Bronchial epithelial cell (primary cell): ENCODE measurements around the gene CDHR4. TPM values are rescaled to one million over a fixed set of nuclear protein-coding genes. Genes with fewer than 3 reads are reported as not detected.

Experiments
- DNase-seq: peaks from one replicate; pipeline ENCODE4 v3.0.0-alpha.2; 2010; ENCODE audit warnings: low read depth
- FAIRE-seq: peaks from 2 replicates; lab custom pipeline; 2011; peaks lifted over from hg19 to GRCh38; lab: Jason Lieb, UNC
- H3K27me3 ChIP-seq: 2 replicates; pipeline ENCODE4 v1.5.1; 2011; ENCODE audit warnings: low read length; ENCODE audit not compliant: control insufficient read depth, insufficient read depth
- H3K36me3 ChIP-seq: 2 replicates; pipeline ENCODE4 v1.5.1; 2011; ENCODE audit warnings: low read length; ENCODE audit not compliant: control insufficient read depth, insufficient read depth
- H3K4me3 ChIP-seq: 2 replicates; pipeline ENCODE4 v1.5.1; 2011; ENCODE audit warnings: mild to moderate bottlenecking, low read depth, low read length, control low read depth
- total RNA-seq: library from RNA; depleted of rRNA; stranded (reverse); fragments of >200 nt; gene quantifications from 2 replicates; pipeline ENCODE4 v1.2.1, GENCODE V29; 2014
- TF ChIP-seq, protein P1 (sequence below): IDR thresholded peaks from 2 replicates; pipeline ENCODE4 v1.5.1; 2011; ENCODE audit warnings: mild to moderate bottlenecking, moderate library complexity, low read length, control low read depth, inconsistent platforms; ENCODE audit not compliant: insufficient read depth, severe bottlenecking

Gene CDHR4
- total RNA-seq, 1 donor from 2014 or later = not detected

GRCh38 chr3:49813497-49814174 is 14.0 kb upstream of the CDHR4 start, which contains the start of gene UBA7:
UBA7 (minus strand) TSS chr3:49813953; CDS start chr3:49813787, 166 bp downstream.
- peak within 1 kb of the TSS; percentile 27 for H3K4me3 ChIP-seq
- no peaks in the 10 kb centered on the region for H3K36me3 ChIP-seq
- peak; percentile 39 for DNase-seq
- no peaks in the 10 kb centered on the region for H3K27me3 ChIP-seq
- no peak for FAIRE-seq
- TF ChIP-seq, protein P1, sequence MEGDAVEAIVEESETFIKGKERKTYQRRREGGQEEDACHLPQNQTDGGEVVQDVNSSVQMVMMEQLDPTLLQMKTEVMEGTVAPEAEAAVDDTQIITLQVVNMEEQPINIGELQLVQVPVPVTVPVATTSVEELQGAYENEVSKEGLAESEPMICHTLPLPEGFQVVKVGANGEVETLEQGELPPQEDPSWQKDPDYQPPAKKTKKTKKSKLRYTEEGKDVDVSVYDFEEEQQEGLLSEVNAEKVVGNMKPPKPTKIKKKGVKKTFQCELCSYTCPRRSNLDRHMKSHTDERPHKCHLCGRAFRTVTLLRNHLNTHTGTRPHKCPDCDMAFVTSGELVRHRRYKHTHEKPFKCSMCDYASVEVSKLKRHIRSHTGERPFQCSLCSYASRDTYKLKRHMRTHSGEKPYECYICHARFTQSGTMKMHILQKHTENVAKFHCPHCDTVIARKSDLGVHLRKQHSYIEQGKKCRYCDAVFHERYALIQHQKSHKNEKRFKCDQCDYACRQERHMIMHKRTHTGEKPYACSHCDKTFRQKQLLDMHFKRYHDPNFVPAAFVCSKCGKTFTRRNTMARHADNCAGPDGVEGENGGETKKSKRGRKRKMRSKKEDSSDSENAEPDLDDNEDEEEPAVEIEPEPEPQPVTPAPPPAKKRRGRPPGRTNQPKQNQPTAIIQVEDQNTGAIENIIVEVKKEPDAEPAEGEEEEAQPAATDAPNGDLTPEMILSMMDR = no peak

DNA sequence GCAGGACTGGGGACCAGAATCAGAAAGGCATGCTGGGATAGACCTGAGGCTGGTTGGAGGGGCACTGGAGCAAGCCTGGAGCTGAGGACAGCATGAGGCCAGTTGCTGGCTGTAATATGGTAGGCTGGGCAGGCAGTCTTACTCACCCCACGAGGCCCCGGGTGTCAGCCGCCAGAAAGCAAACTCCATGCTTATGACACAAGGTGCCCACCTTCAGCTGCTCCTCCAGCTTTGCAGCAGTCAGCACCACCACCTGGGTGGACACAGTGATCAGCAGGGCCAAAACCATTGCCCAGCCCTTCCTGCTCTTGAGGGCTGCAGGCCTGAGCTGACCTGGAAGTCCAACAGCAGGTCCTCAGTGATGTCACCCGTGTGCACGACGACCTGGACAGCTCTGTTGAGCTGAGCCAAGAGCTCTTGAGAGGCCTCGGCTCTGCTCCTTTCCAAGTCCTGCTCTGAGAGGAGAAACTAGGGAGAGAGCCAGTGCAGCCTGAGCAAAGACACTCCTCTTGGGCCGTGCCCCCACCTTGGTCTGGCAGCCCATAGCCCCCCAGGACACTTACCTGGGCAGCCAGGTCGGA is 13.3 kb upstream of the CDHR4 start:
- TF ChIP-seq, protein P1 = no peak
- peak overlapping the region; percentile 27 for H3K4me3 ChIP-seq
- no peak for DNase-seq

GRCh38 chr3:49807431-49808114 is 7.9 kb upstream of the CDHR4 start:
- no peak for FAIRE-seq

More for the DNA sequence above, 13.3 kb upstream of the CDHR4 start:
- no peak for FAIRE-seq
- no peaks in the 10 kb centered on the region for H3K36me3 ChIP-seq
- H3K27me3 ChIP-seq = no peaks in the 10 kb centered on the region

DNA sequence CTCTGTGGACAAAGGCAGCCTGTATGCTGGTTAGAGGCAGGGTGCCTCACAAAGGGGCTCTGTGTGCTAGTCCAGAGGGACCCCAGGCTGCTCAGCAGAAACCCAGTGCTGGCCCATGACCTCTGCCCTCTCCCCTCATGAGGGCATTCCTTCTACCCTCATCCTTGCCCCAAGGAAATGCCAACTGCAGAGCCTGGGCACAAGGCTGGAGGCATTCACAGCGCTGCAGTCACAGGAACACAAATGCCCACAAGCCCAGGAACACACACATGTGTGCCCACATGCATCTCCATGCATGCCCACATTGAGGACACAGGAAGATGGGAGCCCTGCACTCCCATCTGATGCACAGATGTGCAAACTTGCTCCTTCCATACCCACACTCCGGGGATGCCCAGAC is 7.2 kb upstream of the CDHR4 start:
- FAIRE-seq = no peak
- TF ChIP-seq, protein P1 = no peak
- H3K36me3 ChIP-seq = peaks cover 5% of the 10 kb centered on the region
- no peaks in the 10 kb centered on the region for H3K27me3 ChIP-seq
- no peak for DNase-seq
- H3K4me3 ChIP-seq = no peak overlapping the region

More at GRCh38 chr3:49807431-49808114, 7.9 kb upstream of the CDHR4 start:
- Histone ChIP-seq H3K4me3 (no peak overlapping the region), H3K27me3 (no peaks in the 10 kb centered on the region), H3K36me3 (peaks cover 5% of the 10 kb centered on the region)
- peak; percentile 77 for DNase-seq
- TF ChIP-seq, protein P1 = no peak

DNA sequence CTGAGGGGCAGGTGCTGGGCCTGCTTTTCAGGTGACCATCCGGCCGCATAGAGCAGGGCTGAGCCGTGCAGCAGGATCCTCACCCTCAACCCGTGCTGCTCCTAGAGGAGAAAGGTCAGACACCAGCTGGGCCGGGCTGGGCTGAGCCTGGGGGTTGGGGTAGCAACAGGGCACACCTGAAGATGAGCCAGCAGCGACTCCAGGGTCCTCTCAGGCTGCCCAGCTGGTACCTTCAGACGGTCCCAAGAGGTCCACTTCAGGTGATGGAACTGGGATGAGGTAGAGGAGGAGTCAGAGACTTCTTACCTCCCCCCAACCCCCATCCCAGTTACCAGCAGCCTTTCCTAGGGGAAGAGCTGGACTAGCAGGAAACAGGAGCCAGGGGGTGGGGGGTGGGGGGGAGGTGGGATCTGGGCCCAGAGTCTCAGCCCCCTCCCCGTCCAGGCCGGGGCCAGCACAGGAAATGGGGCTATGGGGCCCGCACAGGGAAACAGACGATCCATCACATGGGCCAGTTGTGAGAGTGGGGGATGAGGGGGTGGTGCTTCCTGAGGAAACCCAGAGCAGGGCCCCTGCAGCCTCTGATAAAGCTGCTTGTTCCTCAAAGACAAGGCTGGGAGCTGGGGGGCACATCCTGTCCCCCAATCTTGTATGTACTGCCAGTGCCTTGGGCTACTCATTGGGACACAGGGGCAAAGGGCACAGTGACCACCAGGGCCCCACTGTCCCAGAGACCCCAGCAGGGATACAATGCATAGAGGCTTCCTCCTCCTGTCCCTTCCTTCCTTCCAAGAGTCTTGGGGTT is 6.4 kb upstream of the CDHR4 start:
- peak; percentile 43 for FAIRE-seq
- Histone ChIP-seq H3K27me3 (no peaks in the 10 kb centered on the region), H3K36me3 (peaks cover 5% of the 10 kb centered on the region), H3K4me3 (no peak overlapping the region)
- DNase-seq = no peak
- TF ChIP-seq, protein P1 = no peak
